ENCODE results near the gene ARHGEF7.

GRCh38 chr13:111202156-111202621 is 87.1 kb downstream of the ARHGEF7 start:
- TF ChIP-seq CTCF (conservative IDR thresholded peaks at IDR 0.05; ENCODE audit: low read depth in 2 of 2) = no peak
- TF ChIP-seq EZH2phosphoT487 (IDR thresholded peaks at IDR 0.05; ENCODE audit: unreplicated experiment) = no peak
- no peak for TF ChIP-seq JUNB (IDR thresholded peaks at IDR 0.05; ENCODE audit: unreplicated experiment)

All from GM23338 (cell line).